B cell (primary cell): ENCODE results near the gene PCDHB16. TPM values are rescaled to one million over a fixed set of nuclear protein-coding genes. Genes with fewer than 3 reads are reported as not detected.

Experiments
- ATAC-seq: fragments of 200-7000 bp; cut with Tn5 transposase; one replicate; pipeline ENCODE4 v1.10.0; 2021; ENCODE audit warnings: low read depth, mild to moderate bottlenecking, moderate number of reproducible peaks, moderate library complexity
- CTCF ChIA-PET: fragments of 350-600 bp; sonication (Branson Sonifier 250); formaldehyde crosslinking; loops from one replicate; lab custom pipeline; 2021; ENCODE audit warnings: antibody characterized with exemption, inconsistent platforms; lab: Charles Lee
- POLR2A ChIA-PET: fragments of 350-600 bp; sonication (Branson Sonifier 250); formaldehyde crosslinking; loops from one replicate; lab custom pipeline; 2021; ENCODE audit warnings: antibody characterized with exemption; lab: Charles Lee
- DNase-seq: peaks from one replicate; pipeline ENCODE4 v3.0.0; 2013
- H2AFZ ChIP-seq: 2 replicates; pipeline ENCODE4 v1.6.1; 2012; ENCODE audit warnings: mild to moderate bottlenecking, low read depth, low read length; ENCODE audit not compliant: insufficient read depth, poor library complexity, severe bottlenecking
- H3K27ac ChIP-seq, 2 donors: 1 replicate in 1 of 2; 2 replicates in 1 of 2; pipeline ENCODE4 v1.5.1; 2012 to 2013; ENCODE audit warnings: low read length in 2 of 2, mild to moderate bottlenecking in 2 of 2, moderate library complexity in 1 of 2
- H3K27me3 ChIP-seq, 4 experiments: fragments of 200-600 bp in 1 of 4; sonication (generic) in 1 of 4; replicated peaks in 1 of 4; 1 replicate in 2 of 4; 2 replicates in 2 of 4; pipeline versions ENCODE4 v1.6.1 to v1.7.0; 2013 to 2016; ENCODE audit warnings: low read length in 3 of 4, mild to moderate bottlenecking in 2 of 4, mixed read lengths in 1 of 4, moderate library complexity in 1 of 4; ENCODE audit not compliant: insufficient read depth in 4 of 4, control insufficient read depth in 3 of 4; ENCODE audit errors: control extremely low read depth in 1 of 4
- H3K36me3 ChIP-seq, 2 experiments: replicated peaks in 1 of 2; 1 replicate in 1 of 2; 2 replicates in 1 of 2; pipeline versions ENCODE4 v1.6.1 to v1.7.1; 2013; ENCODE audit warnings: low read length in 1 of 2; ENCODE audit not compliant: insufficient read depth in 2 of 2, control insufficient read depth in 1 of 2; ENCODE audit errors: control extremely low read depth in 1 of 2, extremely low read depth in 1 of 2
- H3K4me1 ChIP-seq, 2 donors: fragments of 200-600 bp in 1 of 2; sonication (generic) in 1 of 2; 1 replicate in 1 of 2; 2 replicates in 1 of 2; pipeline versions ENCODE4 v1.5.1 to v1.6.1; 2013 to 2017; ENCODE audit warnings: low read length in 2 of 2; ENCODE audit not compliant: control insufficient read depth in 2 of 2, insufficient read depth in 2 of 2
- H3K4me2 ChIP-seq: replicated peaks from 2 replicates; pipeline ENCODE3; 2012; ENCODE audit warnings: mild to moderate bottlenecking, low read depth, low read length; ENCODE audit not compliant: poor library complexity, severe bottlenecking
- H3K4me3 ChIP-seq, 5 experiments: fragments of 200-600 bp in 1 of 5; sonication (generic) in 1 of 5; 1 replicate in 3 of 5; 2 replicates in 2 of 5; pipeline versions ENCODE4 v1.5.1 to v1.7.0; 2011 to 2016; ENCODE audit warnings: low read length in 4 of 5, mild to moderate bottlenecking in 4 of 5, low read depth in 2 of 5, control low read depth in 1 of 5, moderate library complexity in 1 of 5; ENCODE audit not compliant: insufficient read depth in 1 of 5; ENCODE audit errors: control extremely low read depth in 1 of 5, extremely low read depth in 1 of 5
- H3K79me2 ChIP-seq: fragments of 200-600 bp; sonication (generic); one replicate; pipeline ENCODE4 v1.6.0; 2016; ENCODE audit warnings: low read length; ENCODE audit not compliant: control insufficient read depth, insufficient read depth
- H3K9ac ChIP-seq: fragments of 200-600 bp; sonication (generic); 2 replicates; pipeline ENCODE4 v1.6.1; 2017; ENCODE audit warnings: mild to moderate bottlenecking, low read length, moderate library complexity
- H3K9me3 ChIP-seq, 3 donors: one replicate each; pipeline versions ENCODE4 v1.6.1 to v1.7.1; 2013; ENCODE audit warnings: low read length in 2 of 3; ENCODE audit not compliant: control insufficient read depth in 2 of 3, insufficient read depth in 1 of 3; ENCODE audit errors: control extremely low read depth in 1 of 3
- H4K20me1 ChIP-seq: 2 replicates; pipeline ENCODE4 v1.6.0; 2012; ENCODE audit warnings: mild to moderate bottlenecking, low read length; ENCODE audit not compliant: insufficient read depth, control insufficient read depth, poor library complexity, severe bottlenecking
- H3K27ac Mint-ChIP-seq: one replicate; pipeline ENCODE4 v1.8.0; 2021; ENCODE audit warnings: mixed read lengths
- H3K27me3 Mint-ChIP-seq: one replicate; pipeline ENCODE4 v1.8.0; 2021; ENCODE audit warnings: mixed read lengths
- H3K4me1 Mint-ChIP-seq: one replicate; pipeline ENCODE4 v1.8.0; 2021; ENCODE audit warnings: mixed read lengths
- H3K4me3 Mint-ChIP-seq: one replicate; pipeline ENCODE4 v1.8.0; 2021; ENCODE audit warnings: mixed read lengths
- H3K9me3 Mint-ChIP-seq: one replicate; pipeline ENCODE4 v1.8.0; 2022; ENCODE audit warnings: mixed read lengths; ENCODE audit not compliant: insufficient read depth
- CTCF ChIP-seq: fragments of 200-600 bp; IDR thresholded peaks from one replicate; pipeline ENCODE4 v1.8.0; 2022; ENCODE audit warnings: antibody characterized with exemption, mild to moderate bottlenecking
- EZH2 ChIP-seq: IDR thresholded peaks from 2 replicates; pipeline ENCODE4 v1.6.1; 2012; ENCODE audit warnings: borderline replicate concordance, low read depth, mild to moderate bottlenecking, moderate library complexity, low read length; ENCODE audit not compliant: insufficient read depth, poor library complexity, severe bottlenecking
- WGBS: methylation state at CpG from one replicate; pipeline ENCODE4 v1.1.5; 2013; ENCODE audit warnings: missing lambda C conversion rate; ENCODE audit not compliant: insufficient coverage; 5-methylcytosine and 5-hydroxymethylcytosine counted together
- intact Hi-C: fragments of 100-400 bp; cut with micrococcal nuclease; formaldehyde crosslinking; loops from one replicate; pipeline ENCODE4 v1.10.0; 2022
- polyA minus RNA-seq: library from RNA; depleted of rRNA, polyadenylated mRNA; stranded (reverse); fragments of >200 nt; gene quantifications from 2 replicates; pipeline ENCODE4 v1.2.3, GENCODE V29; 2012
- polyA plus RNA-seq: library from polyadenylated mRNA; depleted of rRNA; stranded (reverse); fragments of >200 nt; gene quantifications from 2 replicates; pipeline ENCODE4 v1.2.3, GENCODE V29; 2012
- total RNA-seq, 2 donors: library from RNA; stranded (reverse); fragments of 120-200 nt in 1 of 2; gene quantifications; 1 replicate in 1 of 2; 2 replicates in 1 of 2; pipeline versions ENCODE4 v1.2.3 to v1.2.4, GENCODE V29; 2013 to 2022

Gene PCDHB16
- not detected in 2 replicates for total RNA-seq
- 0.07 TPM for total RNA-seq (2013)
- not detected in 2 replicates for polyA plus RNA-seq
- not detected in 2 replicates for polyA minus RNA-seq

GRCh38 chr5:141182248-141182647, at the start of gene PCDHB16:
Gene PCDHB16 (plus strand): TSS chr5:141182387. CDS start chr5:141182560, 173 bp downstream.
- no peak within 1 kb of the TSS for H3K4me3 Mint-ChIP-seq
- Histone ChIP-seq H3K79me2 (no peaks in the 10 kb centered on the region), H3K27ac (no peak within 1 kb of the TSS), H3K27me3 (peaks cover 0 to 10% (median 7%) of the 10 kb centered on the region in 4 experiments), H3K9ac (no peak within 1 kb of the TSS), H3K36me3 (no peaks in the 10 kb centered on the region), H3K4me3 (no peak within 1 kb of the TSS), H3K4me2 (no peak within 1 kb of the TSS), H3K9me3 (peaks cover 0 to 34% (median 5%) of the 10 kb centered on the region in 3 donors), H3K4me1 (peaks cover 0 to 4% of the 10 kb centered on the region in 2 donors), H4K20me1 (no peaks in the 10 kb centered on the region), H2AFZ (no peak within 1 kb of the TSS)
- no peak for DNase-seq
- H3K9me3 Mint-ChIP-seq = peaks cover 2% of the 10 kb centered on the region
- no peak for TF ChIP-seq EZH2
- TF ChIP-seq CTCF = no peak
- H3K27ac Mint-ChIP-seq = no peak within 1 kb of the TSS
- peaks cover 29% of the 10 kb centered on the region for H3K27me3 Mint-ChIP-seq
- CTCF ChIA-PET = no interaction called here
- peaks cover 5% of the 10 kb centered on the region for H3K4me1 Mint-ChIP-seq
- no peak for ATAC-seq
- intact Hi-C loops = loop anchor here (10.0 kb wide), 1 partner anchor 383 kb away; no protein-coding TSS in a partner anchor
- POLR2A ChIA-PET = no interaction called here
- WGBS = 19% methylated on average over 13 of the region's 13 CpGs

- ATAC-seq (no peak), DNase-seq (no peak)
- peaks cover 25% of the 10 kb centered on the region for H3K9me3 Mint-ChIP-seq
- Histone ChIP-seq H3K27ac (no peak within 1 kb of the TSS), H2AFZ (no peak within 1 kb of the TSS), H3K27me3 (peaks cover 0 to 13% (median 6%) of the 10 kb centered on the region in 4 experiments), H3K9ac (no peak within 1 kb of the TSS), H3K79me2 (no peaks in the 10 kb centered on the region), H4K20me1 (no peaks in the 10 kb centered on the region), H3K4me2 (no peak within 1 kb of the TSS), H3K4me3 (no peak within 1 kb of the TSS), H3K9me3 (peaks cover 7 to 28% (median 13%) of the 10 kb centered on the region in 3 donors), H3K4me1 (no peaks in the 10 kb centered on the region), H3K36me3 (no peaks in the 10 kb centered on the region)
- POLR2A ChIA-PET = no interaction called here
- TF ChIP-seq EZH2 (no peak), CTCF (no peak)
- 36% methylated on average over 22 of the region's 22 CpGs for WGBS
- CTCF ChIA-PET = no interaction called here
- H3K4me3 Mint-ChIP-seq = peak within 1 kb of the TSS; percentile 29
- H3K27ac Mint-ChIP-seq = no peak within 1 kb of the TSS
- intact Hi-C loops = no loop called here
- peaks cover 6% of the 10 kb centered on the region for H3K27me3 Mint-ChIP-seq
- no peaks in the 10 kb centered on the region for H3K4me1 Mint-ChIP-seq
These were observed 47.0 kb upstream of the PCDHB16 start, which contains the start of gene PCDHB5 for GRCh38 chr5:141135030-141135717. Gene PCDHB5 (plus strand): TSS chr5:141135206. CDS start chr5:141135435, 229 bp downstream.
